GM12892 (cell line): ENCODE measurements around the gene PPP6R2.
"Not testable (repeated sequence)": the region's sequence is repeated elsewhere in the genome, so short reads cannot be mapped to it uniquely, and the experiment has no call there.

ENCODE experiments used
- DNase-seq: peaks from one replicate; pipeline ENCODE4 v3.0.0; 2011; ENCODE audit not compliant: insufficient read length
- FAIRE-seq: peaks from 2 replicates; lab custom pipeline; 2011; peaks lifted over from hg19 to GRCh38; lab: Jason Lieb, UNC
- POLR2A ChIP-seq: IDR thresholded peaks from 2 replicates; pipeline ENCODE4 v1.6.1; 2011; ENCODE audit warnings: low read depth, low read length, control low read depth
- POLR2AphosphoS5 ChIP-seq: IDR thresholded peaks from 2 replicates; pipeline ENCODE4 v1.6.1; 2011; ENCODE audit warnings: low read depth, low read length, control low read depth
- TAF1 ChIP-seq: IDR thresholded peaks from 2 replicates; pipeline ENCODE4 v1.6.1; 2011; ENCODE audit warnings: low read depth, mild to moderate bottlenecking, control low read depth, low read length, borderline replicate concordance

The PPP6R2 gene

GRCh38 chr22:50314455-50315288 lies 28.5 kb upstream of the PPP6R2 start:
- peak; percentile 90 for DNase-seq
- FAIRE-seq = peak; percentile 100
- TF ChIP-seq TAF1 = no peak; the same call in none of the 2 replicates
- TF ChIP-seq POLR2A = peak; percentile 68; the same call in 1 of the 2 replicates
- TF ChIP-seq POLR2AphosphoS5 = peak; percentile 81

GRCh38 chr22:50315289-50316113 lies 27.6 kb upstream of the PPP6R2 start:
- FAIRE-seq = peak; percentile 92
- TF ChIP-seq TAF1 = no peak
- TF ChIP-seq POLR2A = no peak
- no peak for TF ChIP-seq POLR2AphosphoS5
- peak; percentile 14 for DNase-seq

GRCh38 chr22:50316114-50317065 lies 26.7 kb upstream of the PPP6R2 start:
- FAIRE-seq = no peak
- no peak for DNase-seq
- no peak for TF ChIP-seq TAF1
- TF ChIP-seq POLR2AphosphoS5 = no peak

GRCh38 chr22:50317178-50317577 lies 25.9 kb upstream of the PPP6R2 start:
- DNase-seq (peak; percentile 21), FAIRE-seq (no peak)
- no peak for TF ChIP-seq POLR2AphosphoS5
- no peak for TF ChIP-seq POLR2A
- no peak for TF ChIP-seq TAF1

GRCh38 chr22:50317674-50318073 lies 25.5 kb upstream of the PPP6R2 start:
- DNase-seq (peak; percentile 19), FAIRE-seq (no peak)
- TF ChIP-seq POLR2A (no peak), POLR2AphosphoS5 (no peak), TAF1 (no peak)

GRCh38 chr22:50318356-50318697 lies 24.8 kb upstream of the PPP6R2 start:
- DNase-seq (peak; percentile 20), FAIRE-seq (no peak)
- TF ChIP-seq TAF1 (no peak), POLR2AphosphoS5 (no peak), POLR2A (no peak)

GRCh38 chr22:50318698-50319411 lies 24.3 kb upstream of the PPP6R2 start:
- FAIRE-seq = peak; percentile 57
- peak; percentile 31 for DNase-seq
- TF ChIP-seq POLR2A = no peak
- no peak for TF ChIP-seq TAF1
- TF ChIP-seq POLR2AphosphoS5 = no peak

- FAIRE-seq = no peak
- no peak for DNase-seq
- TF ChIP-seq POLR2A = no peak
- TF ChIP-seq POLR2AphosphoS5 = no peak
- no peak for TF ChIP-seq TAF1
Measured at GRCh38 chr22:50319503-50319951, 23.6 kb upstream of the PPP6R2 start.

GRCh38 chr22:50320116-50320515 lies 23.0 kb upstream of the PPP6R2 start:
- no peak for DNase-seq
- no peak for TF ChIP-seq POLR2A
- no peak for TF ChIP-seq POLR2AphosphoS5
- TF ChIP-seq TAF1 = no peak
- FAIRE-seq = no peak

- FAIRE-seq (no peak), DNase-seq (no peak)
- TF ChIP-seq POLR2A = no peak
- TF ChIP-seq TAF1 = no peak
- TF ChIP-seq POLR2AphosphoS5 = no peak
Measured at GRCh38 chr22:50320671-50321325, 22.3 kb upstream of the PPP6R2 start.

- FAIRE-seq, DNase-seq: not testable (repeated sequence)
Measured at GRCh38 chr22:50322382-50323104, 20.6 kb upstream of the PPP6R2 start.
